Esophagus squamous epithelium (tissue), 5 donors: ENCODE results near the gene BARX1. TPM values are rescaled to one million over a fixed set of nuclear protein-coding genes. Genes with fewer than 3 reads are reported as not detected.

Source experiments
- DNase-seq: peaks from one replicate; lab custom pipeline; 2025; lab: John Stamatoyannopoulos, UW
- H3K27ac ChIP-seq, 4 donors: fragments of 200-600 bp; sonication (generic); one replicate each; pipeline ENCODE4 v1.5.1; 2016 to 2019; ENCODE audit warnings: mild to moderate bottlenecking in 1 of 4
- H3K27me3 ChIP-seq, 4 donors: fragments of 200-600 bp; sonication (generic); 1 replicate in 3 of 4; 2 replicates in 1 of 4; pipeline versions ENCODE4 v1.5.1 to v1.6.0; 2017 to 2021; ENCODE audit warnings: antibody characterized with exemption in 1 of 4
- H3K36me3 ChIP-seq, 3 donors: fragments of 200-600 bp; sonication (generic); one replicate each; pipeline ENCODE4 v1.5.1; 2016 to 2019
- H3K4me1 ChIP-seq, 3 donors: fragments of 200-600 bp; sonication (generic); one replicate each; pipeline ENCODE4 v1.5.1; 2017 to 2019
- H3K4me3 ChIP-seq, 4 donors: fragments of 200-600 bp; sonication (generic); 1 replicate in 3 of 4; 2 replicates in 1 of 4; pipeline ENCODE4 v1.5.1; 2016 to 2019; ENCODE audit warnings: mild to moderate bottlenecking in 2 of 4, moderate library complexity in 1 of 4
- H3K9me3 ChIP-seq, 3 donors: fragments of 200-600 bp; sonication (generic); one replicate each; pipeline ENCODE4 v1.5.1; 2016 to 2019
- CTCF ChIP-seq, 6 experiments: fragments of 450-650 bp in 4 of 6; fragments of 200-600 bp in 2 of 6; sonication (generic) in 2 of 6; IDR thresholded peaks; one replicate each; pipeline ENCODE4 v1.5.1; 2016 to 2019; ENCODE audit warnings: antibody characterized with exemption in 6 of 6, mild to moderate bottlenecking in 4 of 6, moderate library complexity in 4 of 6
- POLR2A ChIP-seq, 4 donors: fragments of 450-650 bp; IDR thresholded peaks; one replicate each; pipeline ENCODE4 v1.6.1; 2017; ENCODE audit warnings: antibody characterized with exemption in 4 of 4, mild to moderate bottlenecking in 4 of 4, moderate library complexity in 3 of 4
- WGBS, 2 donors: methylation state at CpG; one replicate each; pipeline ENCODE4 v1.1.5; 2018; 5-methylcytosine and 5-hydroxymethylcytosine counted together
- intact Hi-C: fragments of 100-400 bp; cut with DNase I; formaldehyde crosslinking; loops from one replicate; pipeline ENCODE4 v1.15.0; 2022
- total RNA-seq, 4 donors: library from RNA; depleted of rRNA; stranded (reverse); fragments of >200 nt; gene quantifications; one replicate each; pipeline ENCODE4 v1.1.0, GENCODE V29; 2016
- donor health status: DM: yes; HTN: yes; CAD: no.

Gene BARX1
- total RNA-seq, 4 donors from 2014 or later: not detected

GRCh38 chr9:93994545-93994944 lies 39.4 kb upstream of the BARX1 start:
- DNase-seq: no peak
- H3K9me3 ChIP-seq: peaks cover 0 to 4% (median 0%) of the 10 kb centered on the region in 3 donors
- H3K27me3 ChIP-seq: peaks cover 0 to 7% (median 0%) of the 10 kb centered on the region in 4 donors
- no peak overlapping the region for H3K4me3 ChIP-seq
- intact Hi-C loops: no loop called here
- no peak for TF ChIP-seq CTCF (IDR thresholded peaks at IDR 0.05)
- TF ChIP-seq POLR2A (IDR thresholded peaks at IDR 0.05): no peak
- H3K36me3 ChIP-seq: no peaks in the 10 kb centered on the region
- 33 to 62% methylated on average over 1 of the region's 1 CpG for WGBS, 2 donors
- H3K4me1 ChIP-seq: no peaks in the 10 kb centered on the region
- no peak overlapping the region for H3K27ac ChIP-seq

GRCh38 chr9:93994132-93994531 lies 39.0 kb upstream of the BARX1 start:
- H3K4me3 ChIP-seq: no peak overlapping the region
- 71 to 83% methylated on average over 3 of the region's 3 CpGs for WGBS, 2 donors
- H3K27ac ChIP-seq: no peak overlapping the region
- no peaks in the 10 kb centered on the region for H3K4me1 ChIP-seq
- no peaks in the 10 kb centered on the region for H3K36me3 ChIP-seq
- H3K9me3 ChIP-seq: peaks cover 0 to 4% (median 0%) of the 10 kb centered on the region in 3 donors
- no peak for DNase-seq
- TF ChIP-seq POLR2A (IDR thresholded peaks at IDR 0.05) (no peak), CTCF (IDR thresholded peaks at IDR 0.05) (no peak)
- intact Hi-C loops: no loop called here
- peaks cover 0 to 7% (median 0%) of the 10 kb centered on the region in 4 donors for H3K27me3 ChIP-seq

- Histone ChIP-seq H3K4me1 (no peaks in the 10 kb centered on the region), H3K27ac (no peak overlapping the region), H3K27me3 (peaks cover 0 to 7% (median 0%) of the 10 kb centered on the region in 4 donors), H3K4me3 (no peak overlapping the region), H3K36me3 (no peaks in the 10 kb centered on the region), H3K9me3 (peaks cover 0 to 4% (median 0%) of the 10 kb centered on the region in 3 donors)
- no peak for TF ChIP-seq POLR2A (IDR thresholded peaks at IDR 0.05)
- TF ChIP-seq CTCF (IDR thresholded peaks at IDR 0.05): no peak
- 90 to 91% methylated on average over 2 of the region's 2 CpGs for WGBS, 2 donors
- intact Hi-C loops: no loop called here
- DNase-seq: no peak
Observed at GRCh38 chr9:93992830-93993229, 37.7 kb upstream of the BARX1 start.

- no peak for DNase-seq
- peaks cover 0 to 17% (median 0%) of the 10 kb centered on the region in 3 donors for H3K9me3 ChIP-seq
- no peak overlapping the region for H3K4me3 ChIP-seq
- no peaks in the 10 kb centered on the region for H3K36me3 ChIP-seq
- no peaks in the 10 kb centered on the region for H3K4me1 ChIP-seq
- no peak for TF ChIP-seq CTCF (IDR thresholded peaks at IDR 0.05)
- no peak for TF ChIP-seq POLR2A (IDR thresholded peaks at IDR 0.05)
- no peak overlapping the region for H3K27ac ChIP-seq
- H3K27me3 ChIP-seq: peaks cover 0 to 12% (median 0%) of the 10 kb centered on the region in 4 donors
- intact Hi-C loops: no loop called here
Observed at GRCh38 chr9:93990448-93990847, 35.3 kb upstream of the BARX1 start.

GRCh38 chr9:93988056-93988455 lies 32.9 kb upstream of the BARX1 start:
- intact Hi-C loops: no loop called here
- no peak overlapping the region for H3K27ac ChIP-seq
- TF ChIP-seq POLR2A (IDR thresholded peaks at IDR 0.05) (no peak), CTCF (IDR thresholded peaks at IDR 0.05) (no peak)
- DNase-seq: no peak
- no peak overlapping the region for H3K4me3 ChIP-seq
- H3K9me3 ChIP-seq: peaks cover 0 to 17% (median 0%) of the 10 kb centered on the region in 3 donors
- H3K4me1 ChIP-seq: no peaks in the 10 kb centered on the region
- H3K36me3 ChIP-seq: no peaks in the 10 kb centered on the region
- WGBS, 2 donors: 65 to 76% methylated on average over 1 of the region's 1 CpG
- H3K27me3 ChIP-seq: peaks cover 0 to 5% (median 0%) of the 10 kb centered on the region in 4 donors
